Measurements from ENCODE around the gene SEL1L. TPM values are rescaled to one million over a fixed set of nuclear protein-coding genes. Genes with fewer than 3 reads are reported as not detected.

Gene SEL1L
- total and polyA plus RNA-seq, 2 experiments from 2014 or later, result 21.3 to 65.7 TPM

- no peak overlapping the region for H3K27ac ChIP-seq
Measured at GRCh38 chr14:81423504-81423903, 110.1 kb downstream of the SEL1L start.

More at GRCh38 chr14:81423504-81423903, 110.1 kb downstream of the SEL1L start:
- DNase-seq (ENCODE audit: low read depth in 1 of 2, low spot score in 1 of 2), result peak in 1 of 2 donors; percentile 19
- H3K36me3 ChIP-seq, result no peaks in the 10 kb centered on the region
- H3K4me3 ChIP-seq, result no peak overlapping the region
- no peaks in the 10 kb centered on the region for H3K9me3 ChIP-seq (ENCODE audit: low read depth)
- no peak for TF ChIP-seq CTCF (IDR thresholded peaks at IDR 0.05; ENCODE audit: low read depth, low read length)
- H3K27me3 ChIP-seq, result no peaks in the 10 kb centered on the region
- no peaks in the 10 kb centered on the region for H3K4me1 ChIP-seq (ENCODE audit: low read depth)

Other genes starting within 250 kb of the SEL1L start
- 1.0 and 1.4 TPM in 2 replicates for gene STON2, start 133.5 kb downstream of the SEL1L start, total RNA-seq
- 0.54 and 0.62 TPM in 2 replicates for gene STON2, start 133.5 kb downstream of the SEL1L start, polyA plus RNA-seq